Activated T-helper 1 cell treated with Interleukin-2 at 50 U/mL for 16 hours (primary cell): ENCODE data around the gene GTF2A2.
"Not testable (repeated sequence)": the region's sequence is repeated elsewhere in the genome, so short reads cannot be mapped to it uniquely, and the experiment has no call there.

ENCODE experiments used
- DNase-seq: peaks from one replicate; pipeline ENCODE4 v3.0.0-alpha.2; 2020; ENCODE audit warnings: low read depth

Gene GTF2A2, protein sequence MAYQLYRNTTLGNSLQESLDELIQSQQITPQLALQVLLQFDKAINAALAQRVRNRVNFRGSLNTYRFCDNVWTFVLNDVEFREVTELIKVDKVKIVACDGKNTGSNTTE

DNA sequence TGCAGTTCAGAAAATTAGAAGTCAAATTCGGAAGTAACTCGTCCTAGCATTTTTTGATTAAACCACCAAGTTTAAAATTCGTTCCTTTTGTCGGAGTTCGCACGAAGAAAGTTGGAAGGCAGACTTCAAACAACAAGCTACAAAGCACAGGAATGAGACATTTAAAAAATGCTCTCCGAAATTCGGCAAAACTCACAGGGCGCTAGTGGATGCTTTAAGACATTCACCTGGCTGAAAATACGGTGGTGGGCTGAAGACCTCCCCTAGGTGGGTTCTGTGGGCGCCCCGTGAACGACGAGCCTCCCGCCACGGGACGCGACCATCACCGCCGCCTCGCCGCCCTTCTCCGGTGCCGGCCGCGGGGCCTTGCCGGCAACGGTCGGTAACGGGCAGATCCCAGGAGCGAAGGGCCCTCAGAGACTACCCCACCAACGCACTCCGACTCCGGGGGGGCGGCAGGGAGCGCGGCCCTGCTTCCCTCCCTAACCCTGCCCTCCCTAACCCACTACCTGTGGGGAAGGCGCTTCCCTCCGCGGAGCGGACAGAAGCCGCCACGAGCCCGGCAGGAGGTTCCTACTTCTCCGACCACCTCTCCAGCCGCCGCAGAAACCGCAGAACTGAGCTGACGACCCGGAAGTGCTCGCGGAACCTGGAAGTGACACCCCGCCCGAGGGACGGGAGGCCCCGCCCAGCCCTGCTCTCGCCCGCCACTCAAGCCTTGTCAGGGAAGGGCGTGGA is at the start of gene GTF2A2:
Gene GTF2A2 (minus strand): TSS at position 619 of the 738 bp plus-strand sequence. CDS start 5,238 bp downstream, outside the sequence.
- DNase-seq: peak; percentile 87

DNA sequence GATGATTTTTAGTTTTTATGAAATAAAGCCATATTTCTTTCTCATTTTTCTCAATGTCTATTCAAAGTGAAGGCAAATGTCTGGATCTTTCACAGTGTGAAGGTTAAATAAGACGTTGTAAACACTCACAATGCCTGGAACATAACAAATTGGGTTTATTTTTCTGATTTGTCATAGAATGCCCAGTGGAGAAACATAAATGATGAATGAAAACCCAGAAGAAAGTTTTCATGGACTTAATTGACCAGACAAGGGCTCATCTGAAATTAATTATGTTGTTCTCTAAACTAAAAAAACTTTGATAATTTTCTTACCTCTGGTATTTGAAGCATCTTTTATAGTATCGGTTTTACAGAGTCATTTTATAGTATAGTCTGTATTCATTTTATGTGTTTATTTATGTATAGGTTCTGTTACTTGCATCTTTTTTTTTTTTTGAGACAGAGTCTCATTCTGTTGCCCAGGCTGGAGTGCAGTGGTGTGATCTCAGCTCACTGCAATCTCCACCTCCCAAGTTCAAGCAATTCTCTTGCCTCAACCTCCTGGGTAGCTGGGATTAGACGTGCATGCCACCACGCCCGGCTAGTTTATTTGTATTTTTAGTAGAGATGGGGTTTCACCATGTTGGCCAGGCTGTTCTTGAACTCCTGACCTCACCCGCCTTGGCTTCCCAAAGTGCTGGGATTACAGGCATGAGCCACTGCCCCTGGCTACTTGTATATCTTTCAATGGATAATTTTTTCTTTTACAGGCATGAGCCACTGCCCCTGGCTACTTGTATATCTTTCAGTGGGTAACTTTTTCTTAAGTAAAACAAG is 46.9 kb upstream of the GTF2A2 start:
- no peak for DNase-seq

- DNase-seq: no peak
These were observed 45.0 kb upstream of the GTF2A2 start for GRCh38 chr15:59702351-59702750.

- DNase-seq: no peak
These were observed 44.6 kb upstream of the GTF2A2 start for GRCh38 chr15:59701880-59702279.

GRCh38 chr15:59699810-59700431 is 42.6 kb upstream of the GTF2A2 start:
- no peak for DNase-seq

GRCh38 chr15:59698065-59698464 is 40.8 kb upstream of the GTF2A2 start:
- DNase-seq: not testable (repeated sequence)

DNA sequence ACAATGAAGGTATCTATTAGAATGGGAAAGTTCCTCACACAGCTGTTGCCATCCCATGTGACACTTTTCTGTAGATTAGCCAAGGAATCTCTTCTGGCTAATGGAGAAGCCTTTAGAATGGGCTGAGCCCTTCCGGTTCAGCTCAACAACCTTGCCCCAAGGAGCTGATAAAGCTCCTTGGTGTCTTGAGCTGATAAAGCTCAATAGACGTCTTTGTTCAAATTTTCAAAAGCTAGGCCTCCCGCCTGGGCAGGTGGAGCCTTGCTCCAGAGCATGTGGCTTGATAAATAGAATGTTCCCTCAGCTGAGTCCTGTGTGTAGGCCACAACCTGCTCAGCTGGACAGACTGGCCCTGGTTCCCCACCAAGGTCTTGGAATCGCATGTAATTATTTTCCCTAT is 39.0 kb upstream of the GTF2A2 start:
- DNase-seq: no peak

- DNase-seq: no peak
These were observed 37.5 kb upstream of the GTF2A2 start for GRCh38 chr15:59694779-59695178.

- no peak for DNase-seq
These were observed 34.0 kb upstream of the GTF2A2 start for GRCh38 chr15:59691194-59691805.

- peak; percentile 41 for DNase-seq
These were observed 32.4 kb upstream of the GTF2A2 start for GRCh38 chr15:59689626-59690236.

DNA sequence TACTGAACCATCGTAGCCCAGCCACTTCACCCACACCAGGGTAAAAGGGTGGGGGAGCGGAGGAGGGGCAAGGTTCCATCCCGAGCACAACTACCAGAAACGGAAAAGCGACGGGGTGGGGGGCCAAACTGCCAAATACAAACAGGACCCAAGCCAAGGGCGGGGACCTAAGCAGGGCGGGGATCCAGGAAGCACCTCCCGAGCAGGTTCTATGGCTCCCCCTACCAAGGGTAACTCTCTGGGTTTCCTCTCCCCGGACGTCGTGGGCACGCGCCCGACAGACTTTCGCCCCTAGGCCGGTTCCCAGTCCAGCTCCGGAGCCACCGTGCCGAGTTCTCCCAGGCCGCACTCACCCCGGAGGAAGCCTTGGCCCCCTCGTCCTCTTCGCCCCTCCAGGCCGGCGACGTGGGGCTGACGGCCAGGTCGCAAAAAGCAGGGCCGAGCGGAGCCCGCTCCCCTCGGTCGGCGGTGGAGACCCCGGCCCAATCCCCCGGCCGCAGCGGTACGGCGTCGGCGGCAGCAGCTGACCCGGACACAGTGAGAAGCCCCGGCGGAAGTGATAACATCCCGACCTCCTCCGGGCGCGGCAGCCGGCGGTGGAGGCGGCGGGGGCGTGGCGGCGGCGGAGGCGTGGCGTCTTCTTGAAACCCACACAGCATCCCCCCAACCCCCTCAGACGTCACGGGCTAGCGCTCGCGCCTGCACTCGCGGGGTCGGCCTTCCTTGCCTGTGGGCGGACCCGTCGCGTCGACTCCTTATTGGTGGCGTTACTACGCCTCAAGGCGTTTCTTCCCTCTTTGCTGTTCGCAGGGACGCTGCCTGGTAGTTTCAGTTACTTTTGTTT is 31.7 kb upstream of the GTF2A2 start, which contains the start of gene BNIP2:
Gene BNIP2 (minus strand): TSS at position 539 of the 844 bp plus-strand sequence. CDS start 6,863 bp downstream, outside the sequence.
- DNase-seq: peak; percentile 98

DNA sequence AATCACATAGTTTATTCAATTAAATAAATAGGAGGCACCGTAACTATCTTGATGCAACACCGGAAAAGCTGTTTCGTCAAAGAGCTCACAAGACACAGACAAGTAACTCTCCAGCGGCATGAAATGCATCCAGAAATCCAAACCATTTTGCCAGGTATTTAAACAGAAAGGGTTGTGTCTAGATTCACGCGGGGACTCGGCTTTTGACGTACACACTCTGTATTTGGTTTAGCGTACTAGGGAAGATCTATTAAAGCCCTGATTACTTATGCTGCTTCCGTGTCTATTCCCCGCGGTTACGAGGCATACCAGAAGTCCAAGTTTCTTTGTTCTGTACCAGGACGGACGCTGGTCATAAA is 31.1 kb upstream of the GTF2A2 start:
- DNase-seq: no peak

DNA sequence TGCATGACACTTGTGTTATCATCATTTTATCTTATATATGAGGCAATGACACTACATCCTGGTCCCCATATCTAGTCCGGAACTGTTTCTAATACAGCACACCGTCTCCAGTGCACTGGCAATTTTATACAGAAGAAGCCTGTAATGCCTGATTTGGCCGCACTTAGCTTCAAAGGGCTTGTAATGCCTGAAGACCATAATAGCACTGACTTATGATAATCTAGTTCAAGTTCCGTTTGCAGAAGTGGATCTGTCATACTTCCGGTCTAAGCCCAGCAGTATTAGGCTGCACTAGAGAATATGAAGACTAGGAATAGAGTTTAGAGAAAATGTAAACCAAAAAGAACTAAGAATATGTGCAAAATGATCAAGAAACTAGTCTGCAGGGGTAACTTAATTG is 30.5 kb upstream of the GTF2A2 start:
- no peak for DNase-seq

DNA sequence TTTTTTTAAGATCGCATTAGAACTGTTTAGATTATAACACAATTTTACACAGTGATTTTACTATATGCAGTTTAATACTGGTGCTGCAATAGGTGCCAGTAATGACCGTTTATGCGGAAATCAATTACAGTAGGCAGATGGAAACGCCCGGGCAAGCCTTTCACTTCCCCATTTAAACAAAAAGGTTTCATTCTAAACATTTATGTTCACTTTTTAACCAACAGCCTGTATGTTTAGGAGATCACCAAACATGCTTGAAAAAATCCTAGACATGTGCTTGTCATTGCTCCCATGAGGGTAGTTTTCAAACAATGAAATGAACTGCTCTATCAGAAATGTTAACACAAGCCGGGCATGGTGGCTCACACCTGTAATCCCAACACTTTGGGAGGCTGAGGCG is 29.1 kb upstream of the GTF2A2 start:
- DNase-seq: no peak

DNA sequence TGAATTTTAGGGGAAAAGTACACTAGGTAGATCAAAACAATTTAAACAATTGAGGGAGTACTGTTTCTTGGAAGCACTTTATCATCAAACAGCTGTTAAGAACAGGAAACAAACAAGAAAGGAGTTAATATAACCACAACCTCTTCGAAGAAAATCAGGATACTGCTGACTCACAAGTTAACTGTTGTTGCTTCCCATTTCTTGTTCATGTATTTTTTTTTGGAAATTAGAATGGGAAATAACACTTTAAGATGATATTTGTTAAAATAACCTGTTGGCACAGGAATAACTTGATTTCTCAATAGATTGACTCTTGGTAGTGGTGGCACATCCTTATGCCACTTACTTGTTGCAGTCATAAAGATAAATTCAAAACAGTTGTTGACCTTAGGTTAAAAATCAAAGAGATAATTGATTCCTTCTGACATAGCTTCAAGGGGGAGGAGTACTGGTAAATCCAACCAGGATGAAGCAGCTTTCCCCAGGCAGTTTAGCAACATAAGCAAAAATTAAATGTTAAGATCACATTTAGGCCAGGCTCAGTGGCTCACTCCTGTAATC is 28.5 kb upstream of the GTF2A2 start:
- no peak for DNase-seq

DNA sequence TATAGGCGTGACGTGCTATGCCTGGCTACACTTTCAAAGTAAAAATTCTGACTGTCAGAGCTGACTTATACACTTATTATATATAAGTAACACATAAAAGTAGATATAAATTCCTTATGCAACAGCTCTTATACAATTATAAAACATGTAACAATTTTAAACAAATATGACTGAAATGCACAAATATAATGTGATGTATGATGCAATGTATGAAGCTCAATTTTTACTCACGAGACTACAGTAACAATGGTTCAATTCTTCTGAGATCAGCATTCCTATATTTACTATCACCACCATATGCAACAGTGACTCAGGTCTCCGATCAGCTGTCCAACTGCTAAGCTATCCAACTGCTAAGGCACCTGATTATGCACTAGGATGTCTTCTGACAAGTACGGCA is 23.6 kb upstream of the GTF2A2 start:
- DNase-seq: no peak

GRCh38 chr15:59680346-59680745 is 23.0 kb upstream of the GTF2A2 start:
- no peak for DNase-seq

- no peak for DNase-seq
These were observed 21.3 kb upstream of the GTF2A2 start for GRCh38 chr15:59678620-59679019.

GRCh38 chr15:59678172-59678571 is 20.9 kb upstream of the GTF2A2 start:
- DNase-seq: no peak

GRCh38 chr15:59676565-59676964 is 19.2 kb upstream of the GTF2A2 start:
- DNase-seq: no peak
